SK-N-DZ (cell line): ENCODE measurements around the gene PITRM1.

Experiments used
- DNase-seq: peaks from one replicate; pipeline ENCODE4 v3.0.0-alpha.2; 2015; ENCODE audit warnings: low spot score

Gene PITRM1

DNA sequence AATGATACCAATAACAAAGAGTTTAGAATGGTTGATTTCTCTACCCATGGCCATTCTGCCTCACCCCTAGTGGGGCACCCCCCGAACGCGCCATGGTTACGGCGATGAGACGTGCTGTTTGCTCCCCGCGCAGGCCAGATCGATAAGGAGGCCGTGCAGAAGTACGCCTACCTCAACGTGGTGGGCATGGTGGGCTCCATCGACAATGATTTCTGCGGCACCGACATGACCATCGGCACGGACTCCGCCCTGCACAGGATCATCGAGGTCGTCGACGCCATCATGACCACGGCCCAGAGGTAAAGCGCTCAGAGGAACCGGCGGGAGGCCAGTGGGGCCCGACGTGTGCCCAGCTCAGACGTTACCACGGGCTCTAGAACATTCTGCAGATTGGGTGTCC lies 68.9 kb downstream of the PITRM1 start:
- DNase-seq: no peak

DNA sequence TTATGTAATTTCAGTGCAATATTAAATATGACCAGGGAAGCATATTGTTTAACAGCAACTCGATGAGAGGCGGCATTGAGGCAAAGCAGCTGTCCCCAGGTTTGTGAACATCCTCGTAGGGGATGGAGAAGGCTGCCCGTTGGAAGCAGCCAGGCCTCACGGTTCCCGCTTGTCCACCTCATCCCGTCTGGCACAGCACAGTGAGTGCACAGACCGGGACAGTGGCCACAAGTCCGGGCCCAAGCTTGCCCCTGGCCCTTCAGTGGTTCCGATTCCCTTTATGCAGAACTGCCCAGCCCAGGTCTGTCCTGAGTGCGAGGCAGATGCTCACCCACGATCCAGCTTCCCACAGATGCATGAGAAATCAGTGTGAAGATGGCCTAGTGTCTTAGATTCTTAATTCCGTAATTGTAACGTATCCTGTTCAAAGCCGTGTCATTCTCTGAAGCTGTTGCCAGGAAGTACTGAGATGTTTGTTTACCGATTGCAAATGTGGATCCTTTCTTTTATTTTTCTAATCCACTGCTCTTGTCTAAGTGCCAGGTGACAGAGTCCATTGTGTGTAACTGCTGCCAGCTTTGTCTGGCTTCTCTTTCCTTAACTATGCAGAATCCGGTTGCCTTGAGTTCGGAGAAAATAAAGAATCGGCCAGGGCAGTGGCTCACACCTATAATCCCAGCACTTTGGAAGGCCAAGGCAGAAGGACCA lies 69.7 kb downstream of the PITRM1 start:
- DNase-seq: no peak

DNA sequence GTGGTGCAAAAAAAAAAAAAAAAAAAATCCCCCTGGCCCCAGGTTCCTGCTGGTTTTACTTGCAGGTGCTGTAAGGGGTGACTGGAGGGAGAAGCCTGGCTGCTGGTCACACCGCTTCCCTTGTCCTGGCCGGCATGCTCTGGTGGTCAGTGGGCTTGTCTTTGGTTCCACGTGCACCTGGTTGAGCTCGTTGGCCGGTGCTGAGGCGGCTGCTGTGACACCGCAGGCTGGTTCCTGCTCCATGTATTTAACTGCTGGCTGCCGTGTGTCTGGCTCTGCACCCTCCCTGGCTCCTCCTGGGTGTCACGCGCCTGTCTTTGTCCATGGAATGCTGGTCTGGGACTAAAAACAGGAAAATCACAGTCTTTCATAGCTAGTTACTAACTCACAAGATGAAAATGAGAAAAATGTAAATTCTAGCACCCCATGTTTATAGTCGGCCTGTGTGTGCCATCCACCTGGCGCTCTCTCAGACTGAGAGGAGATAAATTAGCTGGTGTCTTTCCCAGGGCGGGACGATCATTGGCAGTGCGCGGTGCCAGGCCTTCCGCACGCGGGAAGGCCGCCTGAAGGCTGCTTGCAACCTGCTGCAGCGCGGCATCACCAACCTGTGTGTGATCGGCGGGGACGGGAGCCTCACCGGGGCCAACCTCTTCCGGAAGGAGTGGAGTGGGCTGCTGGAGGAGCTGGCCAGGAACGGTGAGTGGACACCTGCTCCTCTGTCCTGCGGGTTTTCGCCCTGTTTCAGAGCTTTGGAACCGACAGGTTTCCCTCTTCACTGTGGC lies 71.5 kb downstream of the PITRM1 start:
- DNase-seq: no peak

DNA sequence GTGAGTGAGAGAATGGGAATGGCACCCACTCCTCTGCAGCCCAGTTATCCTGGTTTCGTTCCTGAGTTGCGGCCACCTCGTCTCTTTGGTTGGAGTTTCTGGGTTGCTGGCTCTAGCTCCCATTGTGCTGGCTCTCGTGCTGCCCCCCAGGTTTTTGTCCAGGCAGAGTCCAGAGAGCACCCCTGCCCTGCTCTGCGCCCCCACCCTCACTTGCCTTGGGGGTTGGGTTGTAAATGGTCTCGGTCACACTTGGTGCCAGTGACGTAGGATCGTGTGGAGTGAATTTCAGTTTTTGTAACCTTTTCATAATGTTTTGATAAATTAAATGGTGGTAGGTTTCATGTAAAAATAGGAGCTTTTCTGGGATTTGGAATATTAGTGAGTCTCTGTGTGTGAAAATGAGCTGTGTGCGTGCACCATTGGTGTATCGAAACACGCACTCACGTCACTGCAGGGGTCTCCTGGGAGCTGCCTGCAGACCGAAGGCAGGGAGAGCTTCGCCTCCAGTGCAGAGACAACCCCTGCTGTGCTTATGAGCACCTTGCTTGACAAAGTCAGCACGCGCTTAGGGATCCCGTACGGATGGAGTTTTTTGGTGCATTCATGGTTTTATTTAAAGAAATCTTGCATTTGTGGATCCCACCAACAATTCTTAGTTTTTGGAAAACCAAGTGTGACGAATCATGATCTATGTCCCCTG lies 72.3 kb downstream of the PITRM1 start:
- no peak for DNase-seq

DNA sequence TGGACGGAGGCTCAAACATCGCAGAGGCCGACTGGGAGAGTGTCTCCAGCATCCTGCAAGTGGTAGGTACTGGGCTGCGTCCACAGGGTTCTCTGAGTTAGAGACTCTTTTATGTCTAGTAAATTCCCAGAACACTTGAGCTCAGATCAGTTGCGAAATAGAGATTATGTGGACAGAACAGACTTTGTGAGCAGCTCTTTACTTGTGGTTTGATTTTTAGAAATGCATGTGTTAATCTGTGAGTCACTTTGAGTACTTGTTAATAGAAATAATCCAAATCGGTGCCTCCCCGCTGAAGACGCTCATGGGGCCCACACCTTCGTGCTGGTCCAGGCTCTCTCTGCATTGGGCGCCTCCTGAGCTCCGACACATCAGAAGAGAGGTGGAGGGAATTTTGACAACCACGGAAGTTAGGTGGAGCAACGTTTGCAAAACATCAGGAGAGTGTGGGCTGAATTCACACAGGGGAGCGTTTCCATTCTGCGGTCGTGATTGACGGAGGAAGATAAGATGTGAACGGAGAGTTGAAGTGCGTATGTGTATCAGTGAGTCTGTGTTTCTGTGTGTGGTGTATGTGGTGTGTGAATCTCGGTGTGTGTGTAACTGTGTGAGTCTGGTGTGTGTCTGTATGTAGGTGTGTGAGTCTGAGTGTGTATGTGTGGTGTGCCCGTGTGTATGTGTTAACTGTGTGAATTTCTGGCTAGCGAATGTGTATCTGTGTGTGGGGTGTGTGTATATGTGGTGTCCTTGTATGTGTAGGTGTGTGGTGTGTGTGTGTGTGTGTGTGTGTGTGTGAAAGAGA lies 73.1 kb downstream of the PITRM1 start:
- no peak for DNase-seq

DNA sequence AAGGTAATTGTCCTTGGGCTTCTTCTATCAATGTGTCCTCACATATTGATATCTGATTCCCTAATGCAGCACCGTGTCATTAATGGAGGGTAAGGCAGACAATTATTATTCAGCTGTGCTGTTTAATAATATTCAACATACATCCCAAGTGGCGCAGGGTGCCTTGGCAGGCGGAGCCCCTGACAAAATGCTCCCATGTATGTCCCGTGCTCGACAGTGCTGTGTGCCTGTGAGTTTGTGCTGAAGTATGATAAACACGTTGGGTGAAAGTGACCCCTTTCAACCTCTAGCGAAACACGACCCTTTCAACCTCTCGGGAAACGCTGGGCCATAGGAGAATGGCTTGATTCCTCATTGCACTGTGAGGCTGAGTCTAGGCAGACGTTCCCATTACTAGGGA lies 73.9 kb downstream of the PITRM1 start:
- DNase-seq: no peak

DNA sequence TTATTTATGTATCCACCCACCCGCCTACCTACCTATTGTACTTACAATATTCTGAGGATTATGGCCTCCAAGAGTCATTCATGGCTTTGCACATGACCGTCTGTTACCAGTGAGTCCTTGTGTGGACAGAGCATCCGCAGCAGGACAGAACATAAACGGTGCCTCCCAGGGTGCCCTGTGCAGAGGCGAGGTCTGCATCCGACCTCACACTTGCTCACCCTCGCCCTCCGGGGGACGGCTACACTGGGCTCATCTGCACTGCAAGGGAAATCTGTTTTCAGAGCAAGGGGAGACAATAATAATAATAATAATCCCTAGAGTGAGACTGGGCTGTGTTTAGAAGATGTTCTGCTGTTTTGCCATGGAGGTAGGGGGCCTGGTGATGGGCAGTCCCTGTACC lies 75.4 kb downstream of the PITRM1 start:
- DNase-seq: no peak

DNA sequence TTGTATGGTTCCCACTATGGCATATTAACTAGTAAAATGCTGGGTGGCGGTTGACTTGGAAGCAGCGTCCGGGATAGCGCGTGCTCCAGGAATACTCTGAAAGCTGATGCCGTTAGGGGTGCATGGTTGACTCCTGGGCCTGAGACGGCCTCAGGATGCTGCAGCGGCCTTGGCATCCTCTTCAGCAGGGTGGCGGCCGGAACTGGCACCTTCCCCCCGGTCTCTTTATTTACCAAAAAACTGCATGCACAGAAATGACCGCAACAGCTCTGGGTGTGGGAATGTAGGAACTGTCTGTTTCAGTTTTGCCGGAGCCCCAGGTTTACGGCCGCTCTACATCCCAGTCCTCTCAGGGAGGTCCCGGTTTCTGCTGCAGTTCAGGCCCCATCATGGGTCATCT lies 76.4 kb downstream of the PITRM1 start:
- no peak for DNase-seq

DNA sequence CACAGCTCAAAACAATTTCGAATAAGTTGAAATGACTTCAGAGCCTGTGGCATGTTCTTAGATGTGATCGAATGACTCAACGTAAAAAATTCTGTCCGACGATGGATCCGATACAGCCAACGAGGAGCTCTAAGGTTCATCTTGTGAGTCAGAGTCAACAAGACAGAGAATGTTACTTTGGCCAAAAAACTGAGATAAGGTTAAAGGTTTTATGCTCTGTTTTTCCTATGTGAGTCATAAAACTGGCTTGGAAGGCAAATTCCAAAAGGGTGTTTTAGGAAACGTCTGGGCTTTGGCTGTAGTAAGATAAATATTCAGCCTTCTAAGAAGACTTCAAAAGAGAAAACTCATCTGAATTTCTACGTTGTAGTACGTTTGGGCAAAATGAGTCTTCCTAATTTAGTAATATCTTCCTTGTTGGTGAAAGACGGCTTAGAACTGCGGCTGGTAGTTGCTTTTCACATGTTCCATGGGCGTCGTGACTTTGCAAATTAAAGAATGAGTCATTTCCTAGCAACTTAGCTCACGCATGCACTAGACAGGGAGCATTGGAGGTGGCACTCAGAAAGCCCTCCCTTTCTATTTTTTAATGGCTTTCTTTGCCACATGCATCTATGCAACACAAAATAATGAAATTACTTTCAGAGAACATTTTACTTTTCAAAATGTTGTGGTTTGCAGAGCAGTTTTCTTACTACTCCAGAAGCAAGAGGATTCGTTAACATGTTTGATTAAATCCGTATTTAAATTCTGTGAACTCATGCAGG lies 77.0 kb downstream of the PITRM1 start:
- DNase-seq: no peak

DNA sequence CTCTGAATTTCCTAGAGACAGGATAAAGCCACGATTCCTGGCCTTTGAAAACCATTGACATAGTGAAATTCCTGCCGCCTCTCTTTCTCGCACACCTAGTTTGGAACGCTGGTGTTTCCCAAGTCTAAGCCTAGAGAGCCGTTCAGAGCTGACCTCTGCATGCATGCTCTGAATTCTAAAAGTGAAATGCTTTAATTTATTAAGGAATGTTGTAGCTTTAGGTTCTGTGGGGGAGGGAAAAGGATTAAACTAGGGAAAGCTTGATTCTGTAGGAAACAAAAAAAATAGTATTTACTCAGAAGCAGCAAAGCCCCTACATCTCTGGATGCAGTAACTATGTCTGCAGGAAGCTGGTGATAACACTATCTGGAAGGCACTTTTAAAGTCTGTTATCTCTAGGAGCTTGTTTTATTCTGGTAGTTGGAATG lies 78.0 kb downstream of the PITRM1 start:
- no peak for DNase-seq

DNA sequence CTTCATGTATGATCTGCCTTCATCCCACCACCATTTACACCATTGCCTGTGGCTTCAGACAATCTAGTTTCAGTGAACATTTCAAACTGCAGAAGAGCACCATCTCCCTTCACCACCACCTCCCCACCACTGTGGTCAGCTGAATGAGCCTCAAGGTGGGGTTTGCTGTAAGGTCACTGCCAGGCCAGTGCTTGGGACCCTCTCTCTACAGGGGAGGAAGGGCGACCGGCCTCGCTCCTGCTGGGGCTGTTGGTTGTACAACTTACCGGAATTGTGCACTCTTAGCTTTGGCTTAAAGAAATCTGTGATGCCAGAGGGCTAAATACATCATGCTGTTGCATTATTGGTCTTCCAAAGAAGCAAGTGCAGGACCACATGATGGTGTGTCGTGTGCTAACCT lies 78.6 kb downstream of the PITRM1 start:
- DNase-seq: no peak

DNA sequence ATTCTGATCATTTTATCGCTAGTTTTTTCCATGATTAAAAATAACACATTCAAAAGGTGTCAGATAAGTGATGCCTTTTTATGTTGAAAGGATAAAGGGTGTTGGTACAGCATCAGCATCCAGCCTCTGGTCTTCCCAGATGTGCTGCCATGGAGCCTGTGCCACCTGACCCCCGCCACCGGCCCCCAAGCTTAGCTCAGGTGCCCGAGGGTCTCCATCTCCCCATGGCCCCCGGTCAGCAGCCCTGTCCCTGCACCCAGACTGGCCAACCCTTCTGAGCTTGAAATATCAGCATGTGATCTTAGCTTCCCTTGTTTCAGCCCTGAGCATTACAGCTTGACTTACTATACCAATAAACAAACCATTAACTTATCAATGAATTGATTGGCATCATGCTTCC lies 80.7 kb downstream of the PITRM1 start:
- DNase-seq: no peak

DNA sequence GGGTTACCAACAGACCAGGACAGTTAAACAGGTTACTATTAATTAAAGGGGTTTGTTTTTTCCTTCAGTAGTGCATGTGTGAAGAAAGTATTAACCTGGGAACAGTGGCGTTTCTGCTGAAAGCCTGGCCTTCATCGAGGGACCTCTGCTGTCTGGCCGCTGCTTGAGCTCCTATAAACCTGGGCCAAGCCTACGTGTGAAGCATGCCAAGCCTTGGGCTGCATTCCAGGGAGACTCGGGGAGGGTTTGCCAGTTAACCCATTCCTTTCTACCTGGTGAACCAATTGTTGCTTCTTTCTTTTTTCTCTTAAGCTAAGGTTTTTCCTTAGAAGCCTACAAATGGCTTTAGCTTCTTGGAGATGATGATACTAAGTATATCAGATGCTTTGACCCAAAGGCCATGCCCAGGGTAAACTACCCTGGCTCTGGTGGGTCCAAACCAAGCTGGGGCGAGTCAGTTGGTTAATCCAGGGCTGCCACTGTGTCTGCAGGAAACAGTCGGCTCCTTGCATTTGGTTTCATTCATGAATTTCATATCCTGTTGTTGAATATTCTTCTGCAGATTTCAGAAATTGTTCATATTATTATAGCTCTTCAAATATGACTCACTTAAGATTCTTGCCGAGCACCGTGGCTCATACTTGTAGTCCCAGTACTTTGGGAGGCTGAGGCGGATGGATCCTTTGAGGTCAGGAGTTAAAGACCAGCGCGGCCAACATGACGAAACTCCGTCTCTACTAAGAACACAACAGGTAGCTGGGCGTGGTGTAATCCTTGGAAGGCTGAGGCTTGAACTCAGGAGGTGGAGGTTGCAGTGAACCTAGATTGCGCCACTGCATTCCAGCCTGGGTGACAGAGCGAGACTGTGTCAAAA lies 81.4 kb downstream of the PITRM1 start:
- no peak for DNase-seq

DNA sequence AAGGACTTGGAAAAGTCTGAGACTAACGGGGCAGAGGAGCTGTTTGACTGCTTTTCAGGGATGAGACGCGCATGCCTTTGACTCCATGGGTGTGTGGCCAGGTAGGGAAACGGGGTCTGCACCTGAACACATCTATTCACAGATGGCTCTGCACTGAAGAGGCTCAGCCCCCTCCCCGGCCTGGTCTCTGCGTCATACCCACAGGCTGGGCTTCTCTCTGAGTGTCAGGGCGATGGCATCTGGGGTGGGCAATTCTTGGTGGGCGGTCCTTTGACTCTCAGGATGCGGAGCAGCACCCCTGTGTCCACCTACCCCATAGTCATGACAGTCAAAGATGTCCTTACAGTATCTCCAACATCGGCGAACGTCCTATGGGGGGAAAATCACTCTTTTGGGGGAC lies 82.2 kb downstream of the PITRM1 start:
- no peak for DNase-seq
